Measurements from ENCODE around the gene PARD6A.
A peak's percentile ranks its signal among the peaks of the same experiment; 100 is the strongest.
"Not testable (repeated sequence)": the region's sequence is repeated elsewhere in the genome, so short reads cannot be mapped to it uniquely, and the experiment has no call there.

PARD6A gene

DNA sequence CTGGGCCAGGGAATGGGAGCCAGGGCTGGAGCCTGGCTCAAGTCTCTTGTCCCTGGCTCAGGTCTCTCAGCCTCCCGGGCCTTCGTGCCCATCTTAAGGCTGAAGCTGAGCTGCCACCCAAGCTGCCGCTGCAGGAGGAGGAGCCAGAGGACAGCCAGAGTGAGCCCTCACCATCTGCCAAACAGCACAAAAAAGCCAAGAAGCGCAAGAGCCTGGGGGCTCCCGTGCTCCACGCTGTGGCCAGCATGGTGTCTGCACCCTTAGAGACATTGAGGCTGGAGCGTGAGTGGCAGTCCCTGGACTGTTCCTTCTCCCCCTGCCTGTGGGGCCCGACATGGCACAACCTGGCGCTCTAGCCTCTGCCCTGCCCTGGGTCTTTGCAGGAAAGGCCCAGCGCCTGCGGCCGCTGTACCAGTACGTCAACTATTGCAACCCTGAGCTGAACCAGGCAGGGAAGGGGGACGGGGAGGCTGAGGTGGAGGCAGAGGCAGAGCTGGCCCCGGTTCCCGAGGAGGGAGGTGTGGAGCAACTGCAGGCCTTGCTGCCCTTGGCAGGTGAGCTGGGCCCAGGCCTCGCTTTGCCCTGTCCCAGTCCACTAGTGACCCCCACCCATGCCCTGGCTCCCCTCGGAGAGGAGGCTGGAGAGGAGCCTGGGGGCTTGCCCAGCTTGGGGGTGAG lies 7.2 kb downstream of the PARD6A start:
- peak; percentile 46 to 94 for DNase-seq

DNA sequence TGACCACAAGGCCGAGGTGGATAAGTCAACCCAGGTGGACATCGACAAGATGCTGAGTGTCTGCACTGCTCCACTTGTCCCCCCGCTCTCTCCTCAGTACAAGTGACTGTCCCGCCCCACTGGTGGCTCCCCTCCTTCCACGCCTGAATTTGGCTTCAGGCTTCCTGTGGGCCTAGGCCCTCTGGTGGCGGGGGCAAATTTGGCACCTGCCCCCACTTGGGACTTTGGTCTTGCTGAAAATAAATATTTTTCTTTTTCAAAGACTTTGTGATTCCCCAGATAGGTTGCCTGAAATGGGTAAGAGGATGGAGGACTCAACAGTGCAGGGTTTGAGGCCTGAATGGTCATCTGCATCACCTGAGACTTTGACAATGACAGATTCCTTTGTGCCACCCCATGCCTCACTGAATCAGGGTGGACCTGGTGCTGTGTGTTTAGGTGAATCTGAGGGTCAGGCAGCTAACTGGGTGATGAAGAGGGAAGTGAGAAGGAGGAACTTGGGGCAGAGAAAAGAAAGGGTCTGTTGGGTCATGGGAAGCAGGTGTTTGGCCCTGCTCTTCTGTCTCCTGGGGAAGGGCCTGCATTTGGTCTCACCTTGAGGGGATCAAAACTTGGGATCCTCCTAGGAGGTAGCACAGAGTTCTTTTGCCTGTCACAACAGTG lies 7.9 kb downstream of the PARD6A start:
- DNase-seq: no peak

DNA sequence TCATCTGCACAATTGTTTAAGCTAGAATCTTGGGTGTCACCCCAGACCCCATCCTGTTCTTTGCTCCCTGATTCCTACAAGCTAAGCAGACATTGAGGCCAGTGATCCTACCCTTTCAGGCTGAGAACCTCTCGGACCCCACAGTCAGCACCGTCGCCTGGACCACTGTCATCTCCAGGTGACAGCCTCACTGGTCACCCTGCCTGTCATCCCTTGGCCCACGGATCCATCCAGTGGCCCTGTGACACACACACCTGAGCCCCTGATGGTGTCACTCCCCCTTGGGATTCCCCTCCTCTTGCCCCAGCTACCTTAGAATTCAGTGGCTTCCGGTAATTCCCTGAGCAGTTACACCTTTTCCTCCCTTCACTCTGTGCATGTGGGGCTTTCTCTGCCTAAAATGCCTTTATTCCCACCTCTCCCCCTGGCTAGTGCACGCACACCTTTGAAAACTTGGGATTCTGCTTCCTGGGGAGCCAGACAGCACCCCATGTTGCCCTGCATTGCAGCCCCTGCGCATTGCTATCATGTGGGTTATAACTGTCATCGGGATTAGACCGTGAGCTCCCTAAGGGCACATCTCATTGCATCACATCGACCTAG lies 8.8 kb downstream of the PARD6A start:
- no peak for DNase-seq

DNA sequence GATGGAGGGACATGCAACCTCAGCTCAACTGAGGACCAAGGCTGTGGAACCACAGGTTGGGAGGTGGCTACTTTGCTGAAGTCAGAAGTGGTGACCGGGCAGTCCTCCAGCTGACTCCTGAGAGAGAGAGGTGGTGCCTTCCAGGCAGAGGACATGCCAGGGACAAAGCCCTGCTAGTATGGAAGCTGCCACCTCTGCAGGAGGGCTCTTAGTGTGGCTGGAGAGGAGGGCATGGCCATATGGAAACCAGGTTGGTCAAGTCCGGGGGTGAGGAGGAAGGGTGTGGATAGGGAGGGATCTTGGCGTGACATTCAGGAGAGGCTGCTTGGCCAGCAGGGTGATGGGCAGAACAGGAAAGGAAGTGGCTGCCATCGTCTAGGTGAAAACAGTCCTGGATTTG lies 11.5 kb downstream of the PARD6A start:
- no peak for DNase-seq

- DNase-seq: peak in 1 of 2 donors; percentile 16
These were observed 12.2 kb downstream of the PARD6A start for GRCh38 chr16:67672739-67673662.

DNA sequence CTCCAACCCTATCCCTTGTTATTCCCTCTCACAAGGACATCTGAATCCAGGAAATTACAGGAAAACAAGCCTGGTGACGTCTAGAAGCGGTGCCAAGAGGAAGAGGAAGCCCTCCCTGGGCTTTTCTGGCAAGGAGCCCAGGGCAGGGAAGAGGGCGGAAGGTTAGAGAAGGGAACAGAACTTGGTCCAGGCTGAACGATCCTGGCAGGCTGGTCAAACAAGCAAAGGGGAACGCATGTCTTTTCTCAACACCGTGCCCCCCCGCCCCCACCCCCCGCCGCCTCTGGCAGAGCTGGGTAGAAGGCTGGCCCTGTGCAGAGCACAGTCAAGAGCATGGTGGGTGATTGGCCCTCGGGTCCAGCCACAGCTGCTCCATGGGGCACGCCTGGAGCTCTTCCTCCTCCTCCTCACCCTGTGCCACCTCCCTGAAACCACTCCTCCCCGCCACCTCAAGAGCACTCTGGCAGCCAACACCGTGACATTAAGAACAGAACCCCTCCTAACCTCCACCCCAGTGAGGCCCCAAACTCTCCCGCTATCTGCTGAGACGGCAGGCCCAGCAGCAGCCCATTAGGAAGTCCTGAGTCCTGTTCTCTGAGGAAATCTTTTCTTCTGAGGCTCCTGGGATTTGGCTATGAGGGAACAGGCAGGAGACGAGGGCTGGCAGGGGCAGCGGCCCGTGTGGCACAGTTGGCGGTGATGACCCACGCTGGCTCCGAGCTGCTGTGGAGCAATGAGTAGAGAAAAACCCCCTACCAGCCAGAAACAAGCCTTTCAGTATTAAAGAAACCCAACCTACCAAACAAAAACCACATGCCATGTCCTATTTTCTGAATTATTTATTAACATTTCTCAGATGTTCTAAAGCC lies 13.2 kb downstream of the PARD6A start:
- peak; percentile 34 to 47 for DNase-seq

DNA sequence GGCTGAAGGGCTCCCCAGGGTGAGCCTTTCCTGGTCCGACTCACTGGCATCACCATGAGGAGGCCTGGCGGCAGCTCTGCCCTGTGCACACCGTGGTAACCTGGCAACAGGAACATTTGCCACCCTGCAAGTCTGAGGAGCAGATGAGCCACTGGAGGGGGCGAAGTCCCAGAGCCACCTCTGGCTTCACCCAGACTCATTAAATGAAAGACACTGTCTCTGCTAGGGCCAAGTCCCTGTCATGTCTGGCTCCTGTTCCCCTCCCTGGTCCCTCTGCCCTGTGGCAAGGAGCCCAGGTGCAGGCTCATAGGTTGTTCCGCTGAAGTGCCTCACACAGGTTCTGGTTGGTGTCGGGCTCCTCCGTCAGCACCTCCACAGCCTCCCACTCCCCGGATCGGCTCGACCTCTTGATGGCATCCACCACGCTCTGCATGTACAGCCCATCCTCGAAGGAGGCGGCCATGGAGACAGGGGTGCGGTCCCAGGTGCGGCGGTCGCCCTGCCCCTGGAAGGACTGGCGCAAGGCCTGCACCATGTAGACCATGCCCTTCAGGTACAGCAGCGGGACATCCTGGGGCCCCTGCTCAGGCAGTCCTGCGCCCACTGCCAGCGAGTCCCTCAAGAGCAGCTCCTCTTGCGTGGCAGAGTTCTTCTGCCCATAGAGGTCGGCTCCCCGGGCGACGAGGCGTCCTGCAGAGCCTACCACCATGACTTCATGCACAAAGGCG lies 14.3 kb downstream of the PARD6A start:
- no peak for DNase-seq

- no peak for DNase-seq
These were observed 14.8 kb downstream of the PARD6A start for GRCh38 chr16:67675579-67675935.

DNA sequence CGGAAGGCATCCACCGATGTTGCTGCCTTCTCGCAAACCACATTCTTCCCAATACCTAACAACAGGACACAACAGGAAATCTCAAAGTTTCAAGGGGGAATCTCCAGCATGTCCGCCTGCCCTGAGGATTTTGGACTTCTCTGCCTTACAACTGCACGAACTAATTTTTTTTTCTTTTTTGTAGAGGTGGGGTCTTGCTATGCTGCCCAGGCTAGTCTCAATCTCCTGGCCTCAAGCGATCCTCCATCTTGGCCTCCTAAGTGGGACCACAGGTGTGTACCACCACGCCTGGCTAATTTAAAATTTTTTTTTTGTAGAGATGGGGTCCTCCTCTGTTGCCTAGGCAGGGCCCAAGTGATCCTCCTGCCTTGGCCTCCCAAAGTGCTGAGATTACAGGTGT lies 15.2 kb downstream of the PARD6A start:
- DNase-seq: no peak

GRCh38 chr16:67676516-67676915 lies 15.8 kb downstream of the PARD6A start:
- DNase-seq: no peak

DNA sequence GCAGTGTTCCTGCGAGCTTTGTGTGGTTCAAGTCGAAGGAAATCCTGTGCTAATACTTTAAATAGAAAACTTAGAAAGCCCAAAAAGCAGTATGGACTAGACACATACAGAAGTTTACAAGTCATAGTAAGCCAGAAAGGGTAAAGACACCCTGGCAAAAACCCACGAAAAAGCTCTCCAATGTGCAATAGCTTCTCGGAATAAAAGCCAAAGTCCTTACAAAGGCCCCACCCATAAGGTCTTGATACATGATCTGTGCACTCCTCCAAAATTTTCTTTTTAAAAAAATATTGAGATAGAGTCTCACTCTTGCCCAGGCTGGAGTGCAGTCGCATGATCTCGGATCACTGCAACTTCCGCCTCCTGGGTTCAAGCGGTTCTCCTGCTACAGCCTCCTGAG lies 16.2 kb downstream of the PARD6A start:
- DNase-seq: no peak

DNA sequence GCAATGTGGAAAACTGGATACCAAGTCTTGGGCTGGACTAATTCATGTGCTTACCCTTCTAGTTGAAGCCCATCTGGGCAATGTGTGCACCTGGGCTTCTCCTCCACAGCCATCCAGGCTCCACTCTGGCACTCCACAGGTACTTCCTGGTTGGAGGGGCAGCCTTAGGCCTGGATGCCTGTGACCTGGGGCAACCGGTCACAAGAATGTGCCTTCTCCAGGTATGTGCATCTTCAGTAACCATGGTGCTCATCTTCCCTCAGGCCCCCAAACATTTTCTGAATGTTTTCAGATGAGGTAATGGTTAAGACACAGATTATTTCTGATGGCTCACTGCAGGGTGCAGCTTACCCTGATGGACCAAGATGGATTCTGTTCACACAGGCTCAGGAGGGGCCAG lies 17.0 kb downstream of the PARD6A start:
- DNase-seq: no peak

DNA sequence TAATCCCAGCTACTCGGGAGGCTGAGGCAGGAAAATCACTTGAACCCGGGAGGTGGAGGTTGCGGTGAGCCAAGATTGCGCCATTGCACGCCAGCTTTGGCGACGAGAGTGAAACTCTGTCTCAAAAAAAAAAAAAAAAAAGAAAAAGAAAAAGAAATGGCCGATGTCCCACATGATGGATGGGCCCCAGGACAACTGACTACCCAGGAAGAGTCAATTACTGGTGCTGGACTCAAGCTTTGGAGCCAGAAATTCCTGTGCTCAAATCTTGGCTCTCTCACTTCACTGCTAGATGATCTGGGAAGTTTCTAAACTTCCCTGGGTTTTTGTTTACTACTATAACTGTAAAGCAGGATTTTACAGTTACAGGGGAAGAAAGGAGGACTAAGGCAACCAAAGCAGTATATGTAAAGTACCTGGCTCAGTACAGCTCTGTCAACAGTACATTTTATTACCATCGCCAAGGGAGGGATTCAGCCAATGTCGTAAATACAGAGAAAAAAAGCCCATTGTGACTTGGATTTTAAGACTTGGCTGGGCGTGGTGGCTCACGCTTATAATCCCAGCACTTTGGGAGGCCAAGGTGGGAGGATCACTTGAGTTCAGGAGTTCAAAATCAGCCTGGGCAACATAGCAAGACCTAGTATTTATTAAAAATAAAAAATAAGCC lies 17.7 kb downstream of the PARD6A start:
- no peak for DNase-seq

- no peak for DNase-seq
These were observed 19.5 kb downstream of the PARD6A start for GRCh38 chr16:67679935-67680897.

- DNase-seq: no peak
These were observed 23.0 kb downstream of the PARD6A start for GRCh38 chr16:67683767-67684166.

GRCh38 chr16:67685388-67686112 lies 24.8 kb downstream of the PARD6A start:
- DNase-seq: no peak

- DNase-seq: not testable (repeated sequence)
These were observed 32.9 kb downstream of the PARD6A start for GRCh38 chr16:67693517-67694285.

DNA sequence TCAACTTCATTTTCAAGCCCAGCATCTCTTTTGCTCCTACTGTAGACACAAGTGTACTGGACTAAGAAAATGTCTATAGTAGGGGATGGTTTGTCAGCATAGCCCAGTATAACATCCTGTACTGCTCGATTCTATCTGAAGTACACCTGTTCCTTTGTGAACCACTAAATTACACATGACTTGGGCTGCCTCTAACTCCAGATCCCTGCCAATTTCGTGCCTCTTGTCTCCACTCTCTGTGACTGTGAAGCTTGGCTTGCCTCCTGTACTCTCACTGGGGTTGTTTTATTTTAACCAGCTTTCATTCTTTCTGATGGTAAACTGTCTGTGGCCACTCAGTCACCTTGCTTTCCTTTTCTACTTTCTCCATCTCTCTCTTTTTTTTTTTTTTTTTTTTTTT lies 33.9 kb downstream of the PARD6A start:
- no peak for DNase-seq
